GM18870 (cell line): Measurements from ENCODE around the gene BLNK.
A peak's percentile ranks its signal among the peaks of the same experiment; 100 is the strongest.

Source experiments
- ATAC-seq: cut with Tn5 transposase; IDR thresholded peaks from one replicate; pipeline ENCODE4 v1.9.1; 2021; ENCODE audit warnings: moderate library complexity; ENCODE audit not compliant: unreplicated experiment

Gene BLNK

DNA sequence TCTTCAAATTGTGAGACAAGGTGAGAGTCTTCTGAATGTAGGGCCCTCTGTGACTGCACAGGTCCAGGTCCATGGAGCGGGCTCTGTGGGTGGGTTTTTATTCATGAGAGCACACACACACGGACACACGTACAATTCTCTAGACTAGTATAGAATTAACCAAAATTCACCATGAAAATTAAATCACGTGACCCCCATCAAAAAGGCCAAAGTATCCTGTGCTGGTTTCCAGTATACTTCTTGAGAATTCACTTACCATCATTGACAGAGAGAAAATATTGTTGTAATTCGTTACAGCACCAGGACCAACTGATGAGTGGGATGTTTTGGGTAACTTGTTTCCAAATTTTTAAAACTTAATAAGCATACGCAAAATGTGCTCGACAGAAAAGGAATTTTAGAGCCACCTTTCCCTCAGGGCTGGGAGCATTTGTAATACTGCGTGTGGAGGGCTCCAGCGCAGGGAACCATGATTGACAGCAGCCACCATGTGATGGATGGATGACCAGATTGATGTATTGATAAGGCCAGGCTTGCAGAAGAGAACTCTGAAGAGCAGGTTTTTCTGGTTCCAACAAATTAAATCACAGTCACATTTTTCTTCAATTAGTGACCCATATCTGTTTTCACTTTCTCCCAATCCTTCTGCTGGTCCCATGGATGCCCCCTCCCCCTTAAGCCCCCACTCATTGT lies 18.0 kb upstream of the BLNK start:
- no peak for ATAC-seq

DNA sequence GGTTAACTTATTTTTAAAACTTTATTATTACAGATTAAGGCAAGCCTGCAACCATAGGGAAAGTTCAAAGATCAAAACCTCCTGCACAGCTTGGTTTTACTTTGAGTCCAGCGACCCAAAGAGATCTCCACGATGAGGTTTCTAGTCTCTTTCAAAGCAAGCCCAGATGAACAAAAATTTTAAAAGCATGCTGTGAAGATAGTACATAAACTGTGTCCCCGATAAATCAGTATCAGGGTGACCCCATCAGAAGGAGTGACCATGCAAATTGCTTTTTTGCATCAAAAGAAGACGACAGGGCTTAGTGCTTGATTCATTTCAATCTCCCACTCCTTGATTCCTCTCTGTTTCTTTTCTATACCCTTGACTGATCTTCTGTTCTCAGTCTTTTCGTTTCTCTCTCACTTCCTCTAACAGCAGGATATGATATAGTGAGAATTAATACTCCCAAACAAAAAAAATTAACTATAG lies 16.8 kb upstream of the BLNK start:
- ATAC-seq, result peak; percentile 78

GRCh38 chr10:96287392-96288105 lies 16.2 kb upstream of the BLNK start:
- ATAC-seq, result peak; percentile 67

GRCh38 chr10:96285331-96285752 lies 14.0 kb upstream of the BLNK start:
- no peak for ATAC-seq

GRCh38 chr10:96283756-96284155 lies 12.4 kb upstream of the BLNK start:
- ATAC-seq, result no peak

DNA sequence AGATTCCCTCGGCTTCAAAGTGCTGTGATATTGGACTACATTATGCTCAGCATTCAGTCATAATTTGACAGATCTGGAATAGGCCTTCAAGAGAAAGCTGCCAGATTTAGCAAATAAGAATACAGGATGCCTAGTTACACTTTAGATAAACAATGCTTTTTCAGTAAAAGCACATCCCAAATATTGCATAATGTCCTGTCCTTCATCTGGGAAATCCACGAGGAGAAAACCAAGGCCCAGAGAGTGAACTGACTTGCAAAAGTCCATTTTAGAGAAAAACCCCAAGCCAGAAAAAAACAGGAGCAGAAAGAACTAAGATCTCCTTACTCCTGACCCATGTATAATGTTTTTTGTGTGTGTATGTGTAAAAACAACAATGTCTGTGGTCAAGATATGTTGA lies 12.0 kb upstream of the BLNK start:
- no peak for ATAC-seq

DNA sequence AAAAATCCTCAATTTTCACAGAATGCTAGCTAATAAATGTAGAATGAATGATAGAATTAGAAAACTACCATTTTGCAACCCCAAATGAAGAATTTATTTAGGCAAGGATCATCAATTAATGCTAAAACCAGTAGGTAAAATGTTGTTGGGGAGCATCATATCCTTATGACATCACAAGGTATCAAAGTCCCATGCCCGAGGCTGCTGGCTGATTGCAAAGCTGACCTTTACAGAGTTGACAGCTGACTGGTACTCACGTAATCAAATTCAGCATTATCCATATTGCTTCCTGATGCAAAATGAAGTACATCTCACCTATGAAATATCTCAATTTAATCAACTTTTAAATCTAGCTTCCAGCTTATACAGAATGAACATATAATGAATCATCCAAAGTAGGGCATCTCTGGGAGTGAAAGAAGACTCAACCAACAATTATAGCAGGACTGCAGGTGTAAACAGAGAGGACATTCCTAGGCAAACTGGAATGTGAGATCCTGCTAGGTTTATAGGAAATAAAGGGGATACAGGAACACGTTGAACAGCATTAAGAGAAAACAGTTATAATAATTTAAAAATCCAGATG lies 10.2 kb upstream of the BLNK start:
- no peak for ATAC-seq

DNA sequence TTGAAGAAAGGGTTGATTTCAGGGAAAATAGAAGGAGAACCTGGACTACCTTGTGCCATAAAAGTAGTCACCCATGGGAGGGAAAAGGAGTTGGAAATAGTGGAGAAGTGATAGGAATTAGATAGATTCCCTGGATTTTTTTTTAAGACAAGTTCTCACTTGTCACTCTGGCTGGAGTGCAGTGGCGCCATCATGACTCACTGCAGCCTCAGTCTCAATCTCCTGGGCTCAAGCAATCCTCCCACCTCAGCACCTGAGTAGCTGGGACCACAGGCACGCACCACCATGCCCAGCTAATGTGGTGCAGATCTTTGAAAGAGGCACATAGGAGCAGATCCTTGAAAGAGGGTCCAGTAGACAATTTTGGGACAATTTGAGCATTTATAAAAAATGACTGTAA lies 9.5 kb upstream of the BLNK start:
- ATAC-seq, result no peak

GRCh38 chr10:96279191-96279641 lies 7.8 kb upstream of the BLNK start:
- ATAC-seq, result no peak

DNA sequence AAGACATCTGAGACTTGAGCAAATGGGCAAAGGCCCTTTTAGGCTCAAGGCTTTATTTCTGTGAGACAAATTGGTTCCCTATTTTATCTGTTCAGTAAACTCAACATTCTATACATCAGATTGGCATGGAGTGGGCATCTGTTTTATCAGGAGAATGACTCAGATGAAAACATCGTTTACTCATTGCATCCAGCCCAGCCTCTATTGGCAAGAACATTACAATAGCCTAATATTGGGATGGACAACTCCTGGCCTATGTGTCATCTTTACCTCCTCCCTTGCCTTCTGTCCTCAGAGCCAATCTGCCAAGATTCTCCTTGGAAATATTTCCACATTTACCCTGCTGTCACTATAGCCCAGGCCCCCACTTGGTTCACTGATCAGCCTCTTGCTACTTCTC lies 5.5 kb upstream of the BLNK start:
- no peak for ATAC-seq

- no peak for ATAC-seq
Observed at GRCh38 chr10:96276426-96276825, 5.1 kb upstream of the BLNK start.

GRCh38 chr10:96275685-96276418 lies 4.5 kb upstream of the BLNK start:
- no peak for ATAC-seq

- ATAC-seq, result no peak
Observed at GRCh38 chr10:96272316-96273280, 1.2 kb upstream of the BLNK start.

GRCh38 chr10:96270571-96270970 lies 798 bp downstream of the BLNK start:
- no peak for ATAC-seq

GRCh38 chr10:96269438-96270300 lies 1.7 kb downstream of the BLNK start:
- no peak for ATAC-seq

DNA sequence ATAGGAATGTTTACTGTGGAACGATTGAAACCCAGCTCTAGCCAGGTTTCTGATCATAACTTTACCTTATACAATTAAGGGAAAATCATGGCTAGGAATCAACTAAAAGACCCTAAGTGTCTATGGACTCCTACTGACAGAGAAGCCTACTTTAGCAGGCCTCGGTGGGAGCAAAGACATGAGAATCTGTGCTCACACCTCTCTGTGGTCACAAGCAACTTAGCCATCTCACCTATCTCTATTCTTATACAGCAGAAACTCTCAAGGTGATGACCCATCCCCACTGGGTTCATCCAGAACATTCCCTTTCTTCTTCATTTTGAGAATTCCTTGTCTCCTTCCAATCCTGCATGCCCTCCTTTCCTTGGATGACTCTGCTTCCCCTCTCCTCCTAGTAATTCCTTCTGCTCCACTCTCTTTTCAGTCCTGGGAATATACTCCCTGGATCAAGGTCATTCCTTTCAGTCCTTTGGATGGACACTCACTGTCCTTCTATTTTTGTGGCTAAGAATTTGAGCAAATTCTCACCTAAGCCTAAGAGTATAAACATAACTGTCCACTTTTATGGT lies 2.9 kb downstream of the BLNK start:
- no peak for ATAC-seq

- ATAC-seq, result no peak
Observed at GRCh38 chr10:96267234-96267705, 4.1 kb downstream of the BLNK start.

GRCh38 chr10:96266118-96266770 lies 5.1 kb downstream of the BLNK start:
- ATAC-seq, result no peak
